ENCODE measurements around the gene FOXJ3. TPM values are rescaled to one million over a fixed set of nuclear protein-coding genes. Genes with fewer than 3 reads are reported as not detected.

The FOXJ3 gene
- total RNA-seq, 1 experiment from 2014 or later, result 51.4 TPM

DNA sequence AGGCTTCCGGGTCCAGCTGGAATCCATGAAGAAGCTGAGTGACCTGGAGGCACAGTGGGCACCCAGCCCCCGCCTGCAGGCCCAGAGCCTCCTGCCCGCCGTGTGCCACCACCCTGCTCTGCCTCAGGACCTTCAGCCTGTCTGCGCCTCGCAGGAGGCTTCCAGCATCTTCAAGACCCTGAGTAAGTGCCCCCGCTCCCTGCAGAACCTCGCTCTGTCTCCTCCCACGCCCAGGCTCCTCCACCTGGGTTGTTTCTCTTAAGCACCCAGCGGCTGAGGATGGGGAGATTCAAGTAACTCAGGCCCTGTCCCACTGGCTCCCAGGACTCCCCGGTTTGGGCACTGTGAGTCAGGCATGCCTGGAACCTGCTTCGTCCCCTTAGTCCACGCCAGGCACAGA is 180.3 kb downstream of the FOXJ3 start:
- CTCF ChIA-PET, result no interaction called here
- no peak overlapping the region for H3K4me3 Mint-ChIP-seq (ENCODE audit: low read depth, unreplicated experiment)
- DNase-seq, result no peak
- H3K27ac Mint-ChIP-seq (ENCODE audit: unreplicated experiment), result no peak overlapping the region
- TF ChIP-seq, protein P1, sequence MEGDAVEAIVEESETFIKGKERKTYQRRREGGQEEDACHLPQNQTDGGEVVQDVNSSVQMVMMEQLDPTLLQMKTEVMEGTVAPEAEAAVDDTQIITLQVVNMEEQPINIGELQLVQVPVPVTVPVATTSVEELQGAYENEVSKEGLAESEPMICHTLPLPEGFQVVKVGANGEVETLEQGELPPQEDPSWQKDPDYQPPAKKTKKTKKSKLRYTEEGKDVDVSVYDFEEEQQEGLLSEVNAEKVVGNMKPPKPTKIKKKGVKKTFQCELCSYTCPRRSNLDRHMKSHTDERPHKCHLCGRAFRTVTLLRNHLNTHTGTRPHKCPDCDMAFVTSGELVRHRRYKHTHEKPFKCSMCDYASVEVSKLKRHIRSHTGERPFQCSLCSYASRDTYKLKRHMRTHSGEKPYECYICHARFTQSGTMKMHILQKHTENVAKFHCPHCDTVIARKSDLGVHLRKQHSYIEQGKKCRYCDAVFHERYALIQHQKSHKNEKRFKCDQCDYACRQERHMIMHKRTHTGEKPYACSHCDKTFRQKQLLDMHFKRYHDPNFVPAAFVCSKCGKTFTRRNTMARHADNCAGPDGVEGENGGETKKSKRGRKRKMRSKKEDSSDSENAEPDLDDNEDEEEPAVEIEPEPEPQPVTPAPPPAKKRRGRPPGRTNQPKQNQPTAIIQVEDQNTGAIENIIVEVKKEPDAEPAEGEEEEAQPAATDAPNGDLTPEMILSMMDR (IDR thresholded peaks at IDR 0.05; ENCODE audit: unreplicated experiment), result no peak
- intact Hi-C loops (cut with micrococcal nuclease; ENCODE audit: unreplicated experiment), result no loop called here
- no TSS peak for BruUV-seq (replicated peaks)
- peaks cover 28% of the 10 kb centered on the region for H3K27me3 Mint-ChIP-seq (ENCODE audit: unreplicated experiment)
- no peaks in the 10 kb centered on the region for H3K36me3 Mint-ChIP-seq (ENCODE audit: insufficient read depth, unreplicated experiment)
- H3K9me3 Mint-ChIP-seq (ENCODE audit: low read depth, unreplicated experiment), result no peaks in the 10 kb centered on the region
- H3K4me1 Mint-ChIP-seq (ENCODE audit: low read depth, unreplicated experiment), result peaks cover 30% of the 10 kb centered on the region

DNA sequence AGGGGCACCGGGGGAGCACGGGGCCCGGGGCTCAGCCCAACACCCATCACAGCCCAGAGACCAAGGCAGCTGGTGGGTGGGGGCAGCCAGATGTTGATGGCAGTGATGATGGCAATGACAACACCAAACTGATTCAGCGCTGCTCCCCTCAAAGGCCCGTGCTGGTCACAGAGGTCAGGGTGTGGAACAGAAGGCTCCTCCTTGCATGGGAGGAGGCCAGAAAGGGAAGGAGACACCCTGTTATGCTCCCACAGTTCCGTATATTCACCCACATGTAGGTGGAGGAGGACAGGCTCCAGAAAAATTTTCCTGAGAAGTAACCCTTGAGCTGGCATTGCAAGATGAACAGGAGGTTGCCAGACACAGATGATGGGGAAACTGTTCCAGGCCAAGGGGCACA is 181.4 kb downstream of the FOXJ3 start:
- H3K4me3 Mint-ChIP-seq (ENCODE audit: low read depth, unreplicated experiment), result no peak overlapping the region
- no TSS peak for BruUV-seq (replicated peaks)
- no peaks in the 10 kb centered on the region for H3K36me3 Mint-ChIP-seq (ENCODE audit: insufficient read depth, unreplicated experiment)
- intact Hi-C loops (cut with micrococcal nuclease; ENCODE audit: unreplicated experiment), result no loop called here
- H3K27ac Mint-ChIP-seq (ENCODE audit: unreplicated experiment), result no peak overlapping the region
- H3K27me3 Mint-ChIP-seq (ENCODE audit: unreplicated experiment), result peaks cover 30% of the 10 kb centered on the region
- CTCF ChIA-PET, result no interaction called here
- TF ChIP-seq, protein P1 (IDR thresholded peaks at IDR 0.05; ENCODE audit: unreplicated experiment), result no peak
- peaks cover 30% of the 10 kb centered on the region for H3K4me1 Mint-ChIP-seq (ENCODE audit: low read depth, unreplicated experiment)
- H3K9me3 Mint-ChIP-seq (ENCODE audit: low read depth, unreplicated experiment), result no peaks in the 10 kb centered on the region
- no peak for DNase-seq

DNA sequence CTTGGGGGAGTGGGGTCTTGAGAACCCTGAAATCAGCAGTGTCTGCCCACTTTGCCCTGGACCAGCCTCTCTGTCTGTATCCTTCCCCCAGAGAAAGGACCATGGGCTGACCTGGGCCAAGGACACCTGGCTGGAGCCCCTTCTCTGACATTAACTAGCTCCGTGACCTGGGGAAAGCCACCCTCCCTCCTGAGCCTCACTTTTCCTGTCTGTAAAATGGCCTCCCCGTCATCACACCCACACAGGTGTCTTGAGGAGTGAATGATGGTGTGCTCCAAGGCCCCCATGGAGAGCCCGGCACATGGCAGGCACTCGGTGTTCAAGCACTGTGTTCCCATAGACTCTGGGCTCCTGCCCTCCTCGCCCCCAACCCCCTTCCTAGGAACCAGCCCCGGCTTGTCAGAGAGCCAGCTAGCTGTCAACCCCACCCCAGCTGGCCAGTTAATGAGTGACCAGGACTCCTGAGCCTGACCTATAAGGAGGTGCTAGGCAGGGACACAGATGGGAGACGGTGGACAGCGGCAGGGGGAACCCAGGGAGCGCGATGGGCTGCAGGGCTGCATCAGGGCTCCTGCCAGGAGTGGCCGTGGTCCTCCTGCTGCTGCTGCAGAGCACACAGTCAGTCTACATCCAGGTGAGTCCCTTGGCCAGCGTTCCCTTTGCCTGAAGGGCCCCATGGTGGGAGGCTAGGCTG is 182.0 kb downstream of the FOXJ3 start, which contains the start of gene GUCA2B:
Gene GUCA2B (plus strand): TSS at position 504 of the 694 bp plus-strand sequence. CDS start 41 bp downstream, at position 545.
- CTCF ChIA-PET, result interaction anchor here (2.1 kb wide), 1 partner anchor 20 kb away, joined by 8 read pairs; no protein-coding TSS in a partner anchor
- peaks cover 30% of the 10 kb centered on the region for H3K4me1 Mint-ChIP-seq (ENCODE audit: low read depth, unreplicated experiment)
- no peak within 1 kb of the TSS for H3K27ac Mint-ChIP-seq (ENCODE audit: unreplicated experiment)
- BruUV-seq (replicated peaks), result no TSS peak
- peak; percentile 28 for DNase-seq
- no peaks in the 10 kb centered on the region for H3K9me3 Mint-ChIP-seq (ENCODE audit: low read depth, unreplicated experiment)
- no peak within 1 kb of the TSS for H3K4me3 Mint-ChIP-seq (ENCODE audit: low read depth, unreplicated experiment)
- peaks cover 30% of the 10 kb centered on the region for H3K27me3 Mint-ChIP-seq (ENCODE audit: unreplicated experiment)
- no peaks in the 10 kb centered on the region for H3K36me3 Mint-ChIP-seq (ENCODE audit: insufficient read depth, unreplicated experiment)
- TF ChIP-seq, protein P1 (IDR thresholded peaks at IDR 0.05; ENCODE audit: unreplicated experiment), result no peak
- intact Hi-C loops (cut with micrococcal nuclease; ENCODE audit: unreplicated experiment), result no loop called here

DNA sequence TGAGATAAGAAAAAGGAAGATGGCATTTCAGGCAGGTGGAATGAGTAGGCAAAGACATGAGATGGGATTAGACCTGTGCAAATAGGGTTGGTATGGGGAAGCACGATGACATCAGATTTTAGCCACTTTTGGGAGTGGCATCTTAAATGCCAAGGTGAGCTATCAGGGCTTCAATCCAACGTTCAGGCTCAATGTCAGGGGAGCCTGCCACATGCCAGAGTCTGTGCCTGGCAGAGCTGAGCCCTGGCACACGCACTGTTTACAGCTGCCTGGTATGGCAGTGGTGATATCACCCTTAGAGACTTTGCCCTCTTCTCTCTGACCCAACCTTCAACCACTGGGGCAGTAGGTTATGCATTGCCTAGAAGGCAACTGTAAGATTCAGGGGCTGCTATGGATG is 182.9 kb downstream of the FOXJ3 start:
- BruUV-seq (replicated peaks), result no TSS peak
- H3K27ac Mint-ChIP-seq (ENCODE audit: unreplicated experiment), result no peak overlapping the region
- no peak overlapping the region for H3K4me3 Mint-ChIP-seq (ENCODE audit: low read depth, unreplicated experiment)
- TF ChIP-seq, protein P1 (IDR thresholded peaks at IDR 0.05; ENCODE audit: unreplicated experiment), result no peak
- intact Hi-C loops (cut with micrococcal nuclease; ENCODE audit: unreplicated experiment), result no loop called here
- peaks cover 30% of the 10 kb centered on the region for H3K4me1 Mint-ChIP-seq (ENCODE audit: low read depth, unreplicated experiment)
- H3K9me3 Mint-ChIP-seq (ENCODE audit: low read depth, unreplicated experiment), result no peaks in the 10 kb centered on the region
- CTCF ChIA-PET, result interaction anchor here (1.1 to 2.1 kb wide), 2 partner anchors 14 to 21 kb away, joined by 4 to 8 read pairs; no protein-coding TSS in a partner anchor
- DNase-seq, result peak; percentile 32
- no peaks in the 10 kb centered on the region for H3K36me3 Mint-ChIP-seq (ENCODE audit: insufficient read depth, unreplicated experiment)
- peaks cover 30% of the 10 kb centered on the region for H3K27me3 Mint-ChIP-seq (ENCODE audit: unreplicated experiment)

Data from Calu3 (cell line).